HepG2 (cell line): ENCODE results near the gene CFL1. TPM values are rescaled to one million over a fixed set of nuclear protein-coding genes. Genes with fewer than 3 reads are reported as not detected.

Experiments
- AKAP8 ChIP-seq: sonication (generic); formaldehyde crosslinking; IDR thresholded peaks from 2 replicates; pipeline ENCODE4 v1.5.1; 2020; ENCODE audit warnings: mild to moderate bottlenecking, missing genetic modification reagents
- ATF7 ChIP-seq, 2 experiments: fragments of 450-650 bp in 1 of 2; sonication (generic) in 1 of 2; formaldehyde crosslinking in 1 of 2; IDR thresholded peaks; 2 replicates each; pipeline versions ENCODE4 v1.4.0 to v1.6.1; 2016 to 2020; ENCODE audit warnings: antibody characterized with exemption in 1 of 2, mild to moderate bottlenecking in 1 of 2, missing genetic modification reagents in 1 of 2
- CCAR2 ChIP-seq: fragments of 200-400 bp; formaldehyde crosslinking; optimal IDR thresholded peaks from 2 replicates; pipeline ENCODE3; 2018; ENCODE audit warnings: low read depth, mild to moderate bottlenecking, low read length, moderate library complexity
- ELF3 ChIP-seq: IDR thresholded peaks from 2 replicates; pipeline ENCODE4 v1.6.1; 2016; ENCODE audit warnings: missing genetic modification reagents, missing compliant biosample characterization
- ETV6 ChIP-seq: sonication (generic); formaldehyde crosslinking; conservative IDR thresholded peaks from 2 replicates; pipeline ENCODE4 v1.4.0; 2020; ENCODE audit warnings: missing genetic modification reagents
- GLI4 ChIP-seq: sonication (generic); formaldehyde crosslinking; IDR thresholded peaks from 2 replicates; pipeline ENCODE4 v1.5.1; 2020; ENCODE audit warnings: missing genetic modification reagents, mild to moderate bottlenecking, moderate library complexity, borderline replicate concordance
- ISX ChIP-seq: sonication (generic); formaldehyde crosslinking; conservative IDR thresholded peaks from 2 replicates; pipeline ENCODE4 v1.5.0; 2020; ENCODE audit warnings: missing genetic modification reagents
- KAT8 ChIP-seq: IDR thresholded peaks from 2 replicates; pipeline ENCODE4 v1.6.1; 2016; ENCODE audit warnings: missing genetic modification reagents, missing compliant biosample characterization
- SNAI1 ChIP-seq: sonication (generic); formaldehyde crosslinking; IDR thresholded peaks from 2 replicates; pipeline ENCODE4 v1.5.0; 2020; ENCODE audit warnings: mild to moderate bottlenecking, missing genetic modification reagents, borderline replicate concordance
- SP5 ChIP-seq: IDR thresholded peaks from 2 replicates; pipeline ENCODE4 v1.6.1; 2016; ENCODE audit warnings: low read depth, borderline replicate concordance
- TAF15 ChIP-seq: fragments of 200-400 bp; formaldehyde crosslinking; IDR thresholded peaks from one replicate; pipeline ENCODE4 v1.6.1; 2018; ENCODE audit warnings: mild to moderate bottlenecking, low read depth, low read length; ENCODE audit not compliant: poor library complexity, severe bottlenecking
- TOE1 ChIP-seq: sonication (generic); formaldehyde crosslinking; IDR thresholded peaks from 2 replicates; pipeline ENCODE4 v1.4.0; 2020; ENCODE audit warnings: mild to moderate bottlenecking, missing genetic modification reagents
- U2AF2 ChIP-seq: fragments of 200-400 bp; formaldehyde crosslinking; IDR thresholded peaks from 2 replicates; pipeline ENCODE4 v1.6.1; 2017; ENCODE audit warnings: low read depth, mild to moderate bottlenecking, low read length
- ZFX ChIP-seq: sonication (generic); formaldehyde crosslinking; IDR thresholded peaks from 2 replicates; pipeline ENCODE4 v1.4.0; 2020; ENCODE audit warnings: mild to moderate bottlenecking, low read depth, missing genetic modification reagents, moderate library complexity
- ZMYM3 ChIP-seq: sonication (generic); formaldehyde crosslinking; IDR thresholded peaks from 2 replicates; pipeline ENCODE4 v1.5.1; 2020; ENCODE audit warnings: mild to moderate bottlenecking, missing genetic modification reagents
- ZNF326 ChIP-seq: sonication (generic); formaldehyde crosslinking; IDR thresholded peaks from 2 replicates; pipeline ENCODE4 v1.4.0; 2020; ENCODE audit warnings: missing genetic modification reagents, borderline replicate concordance
- ZNF484 ChIP-seq: sonication (generic); formaldehyde crosslinking; IDR thresholded peaks from 2 replicates; pipeline ENCODE4 v1.5.1; 2020; ENCODE audit warnings: mild to moderate bottlenecking, low read depth, missing genetic modification reagents, borderline replicate concordance
- ZNF547 ChIP-seq: sonication (generic); formaldehyde crosslinking; IDR thresholded peaks from 2 replicates; pipeline ENCODE4 v1.5.1; 2020; ENCODE audit warnings: mild to moderate bottlenecking, missing genetic modification reagents
- ZNF567 ChIP-seq: sonication (generic); formaldehyde crosslinking; IDR thresholded peaks from 2 replicates; pipeline ENCODE4 v1.8.1; 2023; ENCODE audit warnings: mild to moderate bottlenecking, missing genetic modification reagents, borderline replicate concordance
- ZNF619 ChIP-seq: sonication (generic); formaldehyde crosslinking; IDR thresholded peaks from 2 replicates; pipeline ENCODE4 v1.4.0; 2020; ENCODE audit warnings: mild to moderate bottlenecking, missing genetic modification reagents
- ZNF775 ChIP-seq: sonication (generic); formaldehyde crosslinking; IDR thresholded peaks from 2 replicates; pipeline ENCODE4 v1.4.0; 2020; ENCODE audit warnings: missing genetic modification reagents, mild to moderate bottlenecking, moderate library complexity, borderline replicate concordance
- polyA plus RNA-seq, 8 experiments: library from polyadenylated mRNA; depleted of rRNA in 3 of 8; stranded (reverse) in 7 of 8; unstranded in 1 of 8; fragments of >200 nt; fragmentation: Illumina TruSeq in 4 of 8; extraction: Trizol in 4 of 8; gene quantifications; 2 replicates each; pipeline versions ENCODE4 v1.2.1 to v1.2.3, GENCODE V29; 2011 to 2016; ENCODE audit warnings: low read depth in 4 of 8, missing spikeins in 1 of 8, mixed read lengths in 1 of 8; ENCODE audit not compliant: insufficient read depth in 1 of 8
- total RNA-seq, 5 experiments: library from RNA; depleted of rRNA; stranded (reverse); fragments of >200 nt; fragmentation: Illumina TruSeq; extraction: Trizol; gene quantifications; 2 replicates each; pipeline ENCODE4 v1.2.3, GENCODE V29; 2016; ENCODE audit warnings: low read depth in 1 of 5
- TF ChIP-seq, protein P1 (sequence below): sonication (generic); formaldehyde crosslinking; IDR thresholded peaks from 2 replicates; pipeline ENCODE4 v1.4.0; 2020; ENCODE audit warnings: missing genetic modification reagents, borderline replicate concordance
- TF ChIP-seq, protein P2 (sequence below): sonication (generic); formaldehyde crosslinking; IDR thresholded peaks from 2 replicates; pipeline ENCODE4 v1.4.0; 2020; ENCODE audit warnings: mild to moderate bottlenecking, missing genetic modification reagents
- TF ChIP-seq, protein P3 (sequence below): sonication (generic); formaldehyde crosslinking; IDR thresholded peaks from 2 replicates; pipeline ENCODE4 v1.5.1; 2020; ENCODE audit warnings: missing genetic modification reagents, mild to moderate bottlenecking, borderline replicate concordance

The CFL1 gene
- total and polyA plus RNA-seq, 2 of the 13 experiments (the other 11 are each of a cell fraction or from before 2014, with no cell fraction given), result 379 to 383 TPM

DNA sequence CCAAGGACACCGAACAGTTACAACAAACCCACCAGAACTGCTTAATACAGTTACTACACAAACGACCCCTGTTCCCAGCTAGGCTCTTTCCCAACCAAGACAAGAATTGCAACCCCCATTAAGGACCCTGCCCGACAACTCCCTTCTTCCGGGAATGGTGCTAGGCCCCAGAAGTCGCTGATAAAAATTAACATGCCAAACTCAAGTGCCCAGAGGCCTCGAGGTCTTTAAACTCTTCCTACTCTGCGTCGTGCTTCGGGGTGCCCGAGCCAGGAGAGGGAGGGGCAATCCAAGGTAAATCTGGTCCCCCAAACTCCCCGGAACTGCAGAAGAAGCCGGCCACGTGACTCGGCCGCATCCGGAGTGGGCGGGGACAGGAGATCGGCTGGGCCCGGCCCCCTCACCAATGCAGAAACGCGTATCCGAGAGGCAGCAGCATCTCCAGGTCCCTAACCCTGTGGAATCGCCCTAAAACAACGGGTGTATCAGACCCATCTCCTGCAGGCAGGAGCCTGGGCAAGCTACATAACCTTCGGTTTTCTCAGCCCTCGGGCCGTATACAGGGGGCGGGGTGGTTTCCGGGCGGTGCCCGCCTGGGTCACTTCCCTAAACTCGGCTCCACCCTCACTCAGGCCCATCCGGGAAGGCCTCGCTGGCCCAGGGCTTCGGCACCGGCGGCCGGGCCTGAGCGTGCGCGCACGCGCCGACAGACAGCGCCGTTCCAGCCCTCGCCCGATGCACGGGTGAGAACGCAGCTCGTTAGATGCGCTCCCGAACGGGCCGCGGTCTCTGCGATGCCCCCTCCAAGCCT, 1.1 kb downstream of the CFL1 start (continued):
- TF ChIP-seq, protein P1, sequence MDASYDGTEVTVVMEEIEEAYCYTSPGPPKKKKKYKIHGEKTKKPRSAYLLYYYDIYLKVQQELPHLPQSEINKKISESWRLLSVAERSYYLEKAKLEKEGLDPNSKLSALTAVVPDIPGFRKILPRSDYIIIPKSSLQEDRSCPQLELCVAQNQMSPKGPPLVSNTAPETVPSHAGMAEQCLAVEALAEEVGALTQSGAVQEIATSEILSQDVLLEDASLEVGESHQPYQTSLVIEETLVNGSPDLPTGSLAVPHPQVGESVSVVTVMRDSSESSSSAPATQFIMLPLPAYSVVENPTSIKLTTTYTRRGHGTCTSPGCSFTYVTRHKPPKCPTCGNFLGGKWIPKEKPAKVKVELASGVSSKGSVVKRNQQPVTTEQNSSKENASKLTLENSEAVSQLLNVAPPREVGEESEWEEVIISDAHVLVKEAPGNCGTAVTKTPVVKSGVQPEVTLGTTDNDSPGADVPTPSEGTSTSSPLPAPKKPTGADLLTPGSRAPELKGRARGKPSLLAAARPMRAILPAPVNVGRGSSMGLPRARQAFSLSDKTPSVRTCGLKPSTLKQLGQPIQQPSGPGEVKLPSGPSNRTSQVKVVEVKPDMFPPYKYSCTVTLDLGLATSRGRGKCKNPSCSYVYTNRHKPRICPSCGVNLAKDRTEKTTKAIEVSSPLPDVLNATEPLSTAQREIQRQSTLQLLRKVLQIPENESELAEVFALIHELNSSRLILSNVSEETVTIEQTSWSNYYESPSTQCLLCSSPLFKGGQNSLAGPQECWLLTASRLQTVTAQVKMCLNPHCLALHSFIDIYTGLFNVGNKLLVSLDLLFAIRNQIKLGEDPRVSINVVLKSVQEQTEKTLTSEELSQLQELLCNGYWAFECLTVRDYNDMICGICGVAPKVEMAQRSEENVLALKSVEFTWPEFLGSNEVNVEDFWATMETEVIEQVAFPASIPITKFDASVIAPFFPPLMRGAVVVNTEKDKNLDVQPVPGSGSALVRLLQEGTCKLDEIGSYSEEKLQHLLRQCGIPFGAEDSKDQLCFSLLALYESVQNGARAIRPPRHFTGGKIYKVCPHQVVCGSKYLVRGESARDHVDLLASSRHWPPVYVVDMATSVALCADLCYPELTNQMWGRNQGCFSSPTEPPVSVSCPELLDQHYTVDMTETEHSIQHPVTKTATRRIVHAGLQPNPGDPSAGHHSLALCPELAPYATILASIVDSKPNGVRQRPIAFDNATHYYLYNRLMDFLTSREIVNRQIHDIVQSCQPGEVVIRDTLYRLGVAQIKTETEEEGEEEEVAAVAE (CRISPR knock-in tag), result peak; percentile 48; the same call in 1 of the 2 replicates
- TF ChIP-seq U2AF2, result no peak
- TF ChIP-seq, protein P2, sequence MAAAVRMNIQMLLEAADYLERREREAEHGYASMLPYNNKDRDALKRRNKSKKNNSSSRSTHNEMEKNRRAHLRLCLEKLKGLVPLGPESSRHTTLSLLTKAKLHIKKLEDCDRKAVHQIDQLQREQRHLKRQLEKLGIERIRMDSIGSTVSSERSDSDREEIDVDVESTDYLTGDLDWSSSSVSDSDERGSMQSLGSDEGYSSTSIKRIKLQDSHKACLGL (CRISPR knock-in tag), result peak; percentile 65; the same call in 1 of the 2 replicates
- no peak for TF ChIP-seq ZNF567 (CRISPR knock-in tag)
- no peak for TF ChIP-seq TOE1 (CRISPR knock-in tag)
- TF ChIP-seq ZMYM3 (CRISPR knock-in tag), result no peak
- TF ChIP-seq ELF3, result peak; percentile 36; the same call in 1 of the 2 replicates
- peak; percentile 67 for TF ChIP-seq ZFX (CRISPR knock-in tag)
- TF ChIP-seq GLI4 (CRISPR knock-in tag), result peak; percentile 78; the same call in 1 of the 2 replicates
- TF ChIP-seq ATF7 (IDR thresholded peaks at IDR 0.05), result no peak
- TF ChIP-seq ATF7 (CRISPR knock-in tag; IDR thresholded peaks at IDR 0.05), result peak; percentile 67; the same call in 1 of the 2 replicates
- TF ChIP-seq KAT8 (CRISPR knock-in tag), result peak; percentile 66
- peak; percentile 37; the same call in 1 of the 2 replicates for TF ChIP-seq SP5 (CRISPR knock-in tag)
- TF ChIP-seq SNAI1 (CRISPR knock-in tag), result no peak
- 0 out of 2 replicates have a peak, but pooled peaks have one; percentile 6 for TF ChIP-seq ZNF547 (CRISPR knock-in tag)
- peak; percentile 68; the same call in 1 of the 2 replicates for TF ChIP-seq ZNF484
- no peak for TF ChIP-seq ZNF619 (CRISPR knock-in tag)
- TF ChIP-seq ISX (CRISPR knock-in tag), result no peak
- no peak for TF ChIP-seq ZNF326 (CRISPR knock-in tag)
- TF ChIP-seq, protein P3, sequence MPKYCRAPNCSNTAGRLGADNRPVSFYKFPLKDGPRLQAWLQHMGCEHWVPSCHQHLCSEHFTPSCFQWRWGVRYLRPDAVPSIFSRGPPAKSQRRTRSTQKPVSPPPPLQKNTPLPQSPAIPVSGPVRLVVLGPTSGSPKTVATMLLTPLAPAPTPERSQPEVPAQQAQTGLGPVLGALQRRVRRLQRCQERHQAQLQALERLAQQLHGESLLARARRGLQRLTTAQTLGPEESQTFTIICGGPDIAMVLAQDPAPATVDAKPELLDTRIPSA (CRISPR knock-in tag), result 0 out of 2 replicates have a peak, but pooled peaks have one; percentile 50
- TF ChIP-seq CCAR2, result no peak
- no peak for TF ChIP-seq ZNF775 (CRISPR knock-in tag)
- TF ChIP-seq TAF15, result no peak
- no peak; the same call in none of the 2 replicates for TF ChIP-seq ETV6 (CRISPR knock-in tag)
- TF ChIP-seq AKAP8 (CRISPR knock-in tag), result peak; percentile 90
